ENCODE results near the gene RAPGEFL1. TPM values are rescaled to one million over a fixed set of nuclear protein-coding genes. Genes with fewer than 3 reads are reported as not detected.
"Not testable (repeated sequence)": the region's sequence is repeated elsewhere in the genome, so short reads cannot be mapped to it uniquely, and the experiment has no call there.

Gene RAPGEFL1, protein sequence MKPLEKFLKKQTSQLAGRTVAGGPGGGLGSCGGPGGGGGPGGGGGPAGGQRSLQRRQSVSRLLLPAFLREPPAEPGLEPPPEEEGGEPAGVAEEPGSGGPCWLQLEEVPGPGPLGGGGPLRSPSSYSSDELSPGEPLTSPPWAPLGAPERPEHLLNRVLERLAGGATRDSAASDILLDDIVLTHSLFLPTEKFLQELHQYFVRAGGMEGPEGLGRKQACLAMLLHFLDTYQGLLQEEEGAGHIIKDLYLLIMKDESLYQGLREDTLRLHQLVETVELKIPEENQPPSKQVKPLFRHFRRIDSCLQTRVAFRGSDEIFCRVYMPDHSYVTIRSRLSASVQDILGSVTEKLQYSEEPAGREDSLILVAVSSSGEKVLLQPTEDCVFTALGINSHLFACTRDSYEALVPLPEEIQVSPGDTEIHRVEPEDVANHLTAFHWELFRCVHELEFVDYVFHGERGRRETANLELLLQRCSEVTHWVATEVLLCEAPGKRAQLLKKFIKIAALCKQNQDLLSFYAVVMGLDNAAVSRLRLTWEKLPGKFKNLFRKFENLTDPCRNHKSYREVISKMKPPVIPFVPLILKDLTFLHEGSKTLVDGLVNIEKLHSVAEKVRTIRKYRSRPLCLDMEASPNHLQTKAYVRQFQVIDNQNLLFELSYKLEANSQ
- total RNA-seq (10 to 100 TPM; 13.9 to 16.6 TPM), polyA plus RNA-seq (1 to 10 TPM; 6.4 to 8.5 TPM)
- long read RNA-seq, donor 1, partial matches to known transcripts = 1 of 3 reads
- long read RNA-seq, donor 1, other reads (novel, unspliced or antisense) = 2 of 3 reads
- long read RNA-seq, donor 2 = 0 reads

DNA sequence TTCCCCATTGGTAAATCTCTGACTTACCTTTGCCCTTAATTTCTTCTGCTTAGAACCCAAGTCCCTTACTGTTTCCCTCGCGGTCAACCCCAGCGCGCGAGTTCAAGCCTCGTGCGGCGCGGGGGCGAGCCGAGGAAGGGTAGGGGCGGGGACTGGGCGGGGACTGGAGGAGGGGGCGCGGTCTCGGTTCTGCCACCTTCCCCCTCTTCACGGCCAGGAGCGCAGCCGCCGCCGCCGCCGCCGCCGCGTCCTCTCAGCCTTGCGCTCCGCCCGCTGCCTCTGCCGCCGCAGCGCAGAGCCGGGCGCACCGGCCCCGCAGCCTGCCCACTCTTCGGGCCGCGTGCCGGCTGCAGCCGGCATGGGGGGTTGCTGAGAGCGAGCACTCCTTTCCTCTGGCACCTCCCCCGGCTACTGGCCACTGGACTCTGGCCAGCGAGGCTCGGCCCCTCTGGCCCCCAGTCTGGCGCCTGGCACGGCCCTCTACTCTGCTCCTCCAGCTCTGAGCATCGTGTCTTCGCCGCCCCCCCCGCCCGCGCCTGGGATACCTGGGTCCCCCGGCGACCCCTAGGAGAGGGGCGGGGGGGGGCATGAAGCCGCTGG, at the start of gene RAPGEFL1:
TSS of gene RAPGEFL1 (plus strand) at position 196 of the 600 bp plus-strand sequence. CDS start at position 588, 392 bp downstream.
- intact Hi-C loops (cut with DNase I) = no loop called here
- ATAC-seq (ENCODE audit: low FRiP score) = peak; percentile 83
- peak; percentile 86 to 94 for DNase-seq
- H3K27ac ChIP-seq (ENCODE audit: low read depth in 1 of 2, low read length in 2 of 2) = no peak within 1 kb of the TSS
- peak within 1 kb of the TSS; percentile 25 to 28 for H3K4me3 ChIP-seq (ENCODE audit: low read length in 2 of 2)
- no peaks in the 10 kb centered on the region for H3K9me3 ChIP-seq (ENCODE audit: control insufficient read depth, low read length)
- WGBS, 2 donors = 1% methylated on average over 47 to 57 of the region's 57 CpGs
- no peaks in the 10 kb centered on the region for H3K27me3 ChIP-seq (ENCODE audit: control insufficient read depth in 1 of 2, insufficient read depth in 2 of 2, low read length in 1 of 2)
- no peaks in the 10 kb centered on the region for H3K4me1 ChIP-seq (ENCODE audit: control insufficient read depth in 1 of 2, insufficient read depth in 2 of 2, low read length in 2 of 2)
- peaks cover 0 to 2% of the 10 kb centered on the region in 2 donors for H3K36me3 ChIP-seq (ENCODE audit: control insufficient read depth in 1 of 2, insufficient read depth in 2 of 2, low read length in 1 of 2)

DNA sequence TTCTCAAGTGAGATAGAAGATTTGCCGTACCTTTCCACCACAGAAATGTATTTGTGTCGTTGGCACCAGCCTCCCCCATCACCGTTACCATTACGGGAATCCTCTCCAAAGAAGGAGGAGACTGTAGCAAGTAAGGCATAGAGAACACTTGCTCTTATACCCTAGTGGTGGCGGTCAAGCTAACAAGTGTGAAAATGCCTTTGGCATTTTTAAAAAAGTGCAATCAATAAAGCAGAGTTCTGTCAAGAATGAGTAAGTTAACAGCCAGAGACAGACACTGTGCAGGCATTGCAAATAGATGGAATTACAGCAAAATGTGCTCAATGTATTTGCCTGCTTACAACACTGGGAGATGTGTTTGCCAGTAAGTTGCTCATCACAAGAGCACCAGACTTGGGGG, 47.8 kb upstream of the RAPGEFL1 start:
- Histone ChIP-seq H3K4me3 (ENCODE audit: low read length in 2 of 2) (no peak overlapping the region), H3K4me1 (ENCODE audit: control insufficient read depth in 1 of 2, insufficient read depth in 2 of 2, low read length in 2 of 2) (no peaks in the 10 kb centered on the region), H3K36me3 (ENCODE audit: control insufficient read depth in 1 of 2, insufficient read depth in 2 of 2, low read length in 1 of 2) (peaks cover 0 to 15% of the 10 kb centered on the region in 2 donors), H3K9me3 (ENCODE audit: control insufficient read depth, low read length) (no peaks in the 10 kb centered on the region), H3K27me3 (ENCODE audit: control insufficient read depth in 1 of 2, insufficient read depth in 2 of 2, low read length in 1 of 2) (no peaks in the 10 kb centered on the region), H3K27ac (ENCODE audit: low read depth in 1 of 2, low read length in 2 of 2) (no peak overlapping the region)
- DNase-seq (no peak), ATAC-seq (ENCODE audit: low FRiP score) (no peak)
- WGBS, 2 donors = 58 to 59% methylated on average over 5 of the region's 5 CpGs
- intact Hi-C loops (cut with DNase I) = no loop called here

DNA sequence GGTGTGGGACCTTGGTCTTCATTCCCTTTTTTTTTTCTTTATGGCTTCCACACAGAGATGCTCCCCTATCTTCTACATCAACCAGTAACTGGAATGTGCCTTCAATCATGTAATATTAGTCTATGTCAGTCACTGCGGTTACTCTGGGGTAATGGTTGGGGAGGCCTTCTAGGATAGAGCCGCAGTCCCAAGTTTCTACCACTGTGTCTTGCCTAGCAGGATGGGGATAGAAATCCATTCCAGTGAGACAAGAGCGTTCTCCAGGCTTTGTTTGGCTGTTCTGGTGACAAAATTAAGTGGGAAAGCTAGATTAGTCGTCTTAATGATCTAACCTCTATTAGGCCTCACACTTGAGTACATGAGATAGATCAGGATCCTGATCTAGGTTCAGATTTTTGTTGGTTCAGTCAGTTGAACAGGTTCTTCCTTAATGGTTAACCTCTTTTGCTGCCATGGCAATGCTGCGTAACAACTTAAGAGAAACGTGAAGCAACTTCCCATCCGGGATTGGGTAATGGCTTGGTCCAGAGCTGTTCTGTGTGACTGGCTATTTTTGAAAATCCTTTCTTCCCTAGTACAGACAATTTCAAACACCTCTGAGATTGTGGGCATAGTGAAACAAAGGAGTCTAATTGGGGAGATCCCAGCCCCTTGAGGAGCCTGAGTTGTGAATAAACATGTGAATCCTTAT, 46.8 kb upstream of the RAPGEFL1 start:
- Histone ChIP-seq H3K4me1 (ENCODE audit: control insufficient read depth in 1 of 2, insufficient read depth in 2 of 2, low read length in 2 of 2) (no peaks in the 10 kb centered on the region), H3K36me3 (ENCODE audit: control insufficient read depth in 1 of 2, insufficient read depth in 2 of 2, low read length in 1 of 2) (peaks cover 0 to 15% of the 10 kb centered on the region in 2 donors), H3K27me3 (ENCODE audit: control insufficient read depth in 1 of 2, insufficient read depth in 2 of 2, low read length in 1 of 2) (no peaks in the 10 kb centered on the region), H3K9me3 (ENCODE audit: control insufficient read depth, low read length) (no peaks in the 10 kb centered on the region), H3K27ac (ENCODE audit: low read depth in 1 of 2, low read length in 2 of 2) (no peak overlapping the region), H3K4me3 (ENCODE audit: low read length in 2 of 2) (no peak overlapping the region)
- DNase-seq (peak in 1 of 2 donors; percentile 59), ATAC-seq (ENCODE audit: low FRiP score) (no peak)
- WGBS, 2 donors = 75 to 77% methylated on average over 7 of the region's 7 CpGs
- intact Hi-C loops (cut with DNase I) = no loop called here

DNA sequence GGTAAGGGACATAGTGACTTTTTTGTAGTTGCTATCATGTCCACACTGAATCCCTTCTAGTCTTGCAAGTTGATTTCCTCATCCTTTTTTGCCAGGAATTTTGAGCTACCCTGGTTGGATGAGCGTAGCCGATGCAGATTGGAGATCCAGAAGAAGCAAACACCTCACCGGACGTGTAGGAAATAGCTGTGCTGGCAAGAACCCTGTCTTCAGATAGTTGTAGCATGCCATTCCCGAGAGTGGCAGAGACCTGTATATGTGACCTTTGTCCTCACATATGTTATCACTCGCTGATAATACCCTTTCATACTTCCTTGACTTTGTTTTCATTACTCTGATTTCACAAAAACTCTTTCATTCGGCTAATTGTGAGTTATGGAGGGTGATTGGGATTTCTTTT, 43.1 kb upstream of the RAPGEFL1 start:
- 47 to 52% methylated on average over 7 of the region's 7 CpGs for WGBS, 2 donors
- Histone ChIP-seq H3K27me3 (ENCODE audit: control insufficient read depth in 1 of 2, insufficient read depth in 2 of 2, low read length in 1 of 2) (no peaks in the 10 kb centered on the region), H3K36me3 (ENCODE audit: control insufficient read depth in 1 of 2, insufficient read depth in 2 of 2, low read length in 1 of 2) (peaks cover 0 to 10% of the 10 kb centered on the region in 2 donors), H3K4me3 (ENCODE audit: low read length in 2 of 2) (no peak overlapping the region), H3K4me1 (ENCODE audit: control insufficient read depth in 1 of 2, insufficient read depth in 2 of 2, low read length in 2 of 2) (no peaks in the 10 kb centered on the region), H3K9me3 (ENCODE audit: control insufficient read depth, low read length) (no peaks in the 10 kb centered on the region), H3K27ac (ENCODE audit: low read depth in 1 of 2, low read length in 2 of 2) (peak overlapping the region in 1 of 2 donors; percentile 28)
- no peak for ATAC-seq (ENCODE audit: low FRiP score)
- DNase-seq = no peak
- intact Hi-C loops (cut with DNase I) = no loop called here

DNA sequence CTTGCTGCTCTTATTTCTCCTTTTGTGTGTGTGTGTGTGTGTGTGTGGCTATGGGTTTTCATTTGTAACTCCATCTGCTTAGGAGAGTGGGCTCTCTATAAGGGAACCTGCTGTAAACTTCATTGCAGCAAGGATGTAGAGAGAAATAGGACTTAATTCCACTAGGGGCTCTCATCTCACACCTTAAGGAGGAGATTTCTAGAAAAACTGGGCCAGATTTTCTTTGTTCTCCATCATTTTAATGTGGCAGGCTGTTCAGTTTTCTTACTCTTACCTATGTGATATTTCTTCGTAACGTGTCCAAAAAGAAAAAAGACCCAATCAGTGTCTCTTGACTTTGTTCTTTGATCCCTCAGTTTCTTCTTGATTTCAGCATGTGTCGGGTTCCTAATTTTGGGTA, 41.5 kb upstream of the RAPGEFL1 start:
- Histone ChIP-seq H3K27ac (ENCODE audit: low read depth in 1 of 2, low read length in 2 of 2) (no peak overlapping the region), H3K9me3 (ENCODE audit: control insufficient read depth, low read length) (no peaks in the 10 kb centered on the region), H3K4me3 (ENCODE audit: low read length in 2 of 2) (no peak overlapping the region), H3K36me3 (ENCODE audit: control insufficient read depth in 1 of 2, insufficient read depth in 2 of 2, low read length in 1 of 2) (peaks cover 0 to 6% of the 10 kb centered on the region in 2 donors), H3K4me1 (ENCODE audit: control insufficient read depth in 1 of 2, insufficient read depth in 2 of 2, low read length in 2 of 2) (no peaks in the 10 kb centered on the region), H3K27me3 (ENCODE audit: control insufficient read depth in 1 of 2, insufficient read depth in 2 of 2, low read length in 1 of 2) (no peaks in the 10 kb centered on the region)
- no peak for DNase-seq
- intact Hi-C loops (cut with DNase I) = no loop called here
- WGBS, 2 donors = 81 to 89% methylated on average over 3 of the region's 3 CpGs
- no peak for ATAC-seq (ENCODE audit: low FRiP score)

DNA sequence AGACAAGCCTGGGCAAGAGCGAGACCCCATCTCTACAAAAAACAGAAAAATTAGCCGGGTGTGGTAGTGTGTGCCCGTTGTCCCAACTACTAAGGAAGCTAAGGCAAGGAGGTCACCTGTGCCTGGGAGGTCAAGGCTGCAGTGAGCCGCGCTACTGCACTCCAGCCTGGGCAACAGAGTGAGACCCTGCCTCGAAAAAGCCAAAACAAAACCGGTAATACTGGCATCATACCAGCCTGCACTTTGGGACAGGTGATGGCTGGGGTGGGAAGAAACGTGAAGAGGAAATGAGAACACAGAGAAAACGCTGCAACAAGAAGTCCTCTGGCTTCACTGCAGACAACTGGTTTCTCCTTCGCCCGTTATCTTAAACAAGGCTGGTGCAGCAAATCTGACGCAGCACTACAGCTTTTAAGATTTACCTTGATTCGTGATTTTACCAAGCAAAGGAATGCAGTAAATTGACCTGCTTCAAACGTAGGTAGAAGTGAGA, 37.7 kb upstream of the RAPGEFL1 start:
- peak overlapping the region; percentile 9 to 78 for H3K4me3 ChIP-seq (ENCODE audit: low read length in 2 of 2)
- ATAC-seq (ENCODE audit: low FRiP score) (peak; percentile 8), DNase-seq (no peak)
- H3K36me3 ChIP-seq (ENCODE audit: control insufficient read depth in 1 of 2, insufficient read depth in 2 of 2, low read length in 1 of 2) = no peaks in the 10 kb centered on the region
- no peaks in the 10 kb centered on the region for H3K9me3 ChIP-seq (ENCODE audit: control insufficient read depth, low read length)
- H3K27ac ChIP-seq (ENCODE audit: low read depth in 1 of 2, low read length in 2 of 2) = peak overlapping the region; percentile 16 to 100
- H3K4me1 ChIP-seq (ENCODE audit: control insufficient read depth in 1 of 2, insufficient read depth in 2 of 2, low read length in 2 of 2) = peaks cover 0 to 2% of the 10 kb centered on the region in 2 donors
- no peaks in the 10 kb centered on the region for H3K27me3 ChIP-seq (ENCODE audit: control insufficient read depth in 1 of 2, insufficient read depth in 2 of 2, low read length in 1 of 2)
- 3% methylated on average over 14 of the region's 14 CpGs for WGBS, 2 donors
- intact Hi-C loops (cut with DNase I) = loop anchor here in 1 of 2 donors (2.0 kb wide), 1 partner anchor 17 kb away; no protein-coding TSS in a partner anchor

DNA sequence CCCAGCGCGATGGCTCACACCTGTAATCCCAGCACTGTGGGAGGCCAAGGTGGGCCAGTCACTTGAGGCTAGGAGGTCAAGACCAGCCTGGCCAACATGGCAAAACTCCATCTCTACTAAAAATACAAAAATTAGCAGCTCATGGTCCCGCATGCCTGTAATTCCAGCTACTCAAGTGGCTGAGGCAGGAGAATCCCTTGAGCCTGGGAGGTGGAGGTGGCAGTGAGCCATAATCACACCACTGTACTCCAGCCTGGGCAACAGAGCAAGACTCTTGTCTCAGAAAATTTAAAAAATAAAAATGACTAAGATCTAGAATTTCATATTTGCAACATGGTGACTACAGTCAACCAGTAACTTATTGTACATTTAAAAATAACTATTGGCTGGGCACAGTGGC, 34.1 kb upstream of the RAPGEFL1 start:
- H3K4me1 ChIP-seq (ENCODE audit: control insufficient read depth in 1 of 2, insufficient read depth in 2 of 2, low read length in 2 of 2); H3K36me3 ChIP-seq (ENCODE audit: control insufficient read depth in 1 of 2, insufficient read depth in 2 of 2, low read length in 1 of 2); H3K27ac ChIP-seq (ENCODE audit: low read depth in 1 of 2, low read length in 2 of 2); H3K9me3 ChIP-seq (ENCODE audit: control insufficient read depth, low read length); H3K27me3 ChIP-seq (ENCODE audit: control insufficient read depth in 1 of 2, insufficient read depth in 2 of 2, low read length in 1 of 2); H3K4me3 ChIP-seq (ENCODE audit: low read length in 2 of 2); ATAC-seq (ENCODE audit: low FRiP score); DNase-seq; intact Hi-C loops (cut with DNase I): not testable (repeated sequence)
- WGBS, 2 donors = 71 to 80% methylated on average over 3 of the region's 3 CpGs

DNA sequence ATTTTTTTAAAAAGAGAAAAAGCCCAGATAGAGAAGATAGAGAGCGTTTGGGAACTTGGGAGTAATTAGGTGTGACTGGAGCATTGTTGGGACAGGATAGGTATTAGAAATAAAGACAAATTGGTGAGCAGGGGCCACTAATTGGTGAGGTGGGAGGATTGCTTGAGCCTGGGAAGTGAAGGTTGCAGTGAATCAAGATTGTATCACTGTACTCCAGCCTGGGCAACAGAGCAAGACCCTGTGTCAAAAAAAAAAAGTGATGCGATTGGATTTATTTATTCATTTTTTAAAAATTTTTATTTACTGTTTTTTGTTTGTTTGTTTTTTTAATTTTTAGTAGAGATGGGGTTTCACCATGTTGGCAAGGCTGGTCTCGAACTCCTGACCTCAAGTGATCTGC, 31.8 kb upstream of the RAPGEFL1 start:
- H3K4me1 ChIP-seq (ENCODE audit: control insufficient read depth in 1 of 2, insufficient read depth in 2 of 2, low read length in 2 of 2) = peaks cover 0 to 2% of the 10 kb centered on the region in 2 donors
- 94 to 95% methylated on average over 3 of the region's 3 CpGs for WGBS, 2 donors
- no peaks in the 10 kb centered on the region for H3K36me3 ChIP-seq (ENCODE audit: control insufficient read depth in 1 of 2, insufficient read depth in 2 of 2, low read length in 1 of 2)

More for the DNA sequence above, 31.8 kb upstream of the RAPGEFL1 start:
- DNase-seq (no peak), ATAC-seq (ENCODE audit: low FRiP score) (no peak)
- Histone ChIP-seq H3K27me3 (ENCODE audit: control insufficient read depth in 1 of 2, insufficient read depth in 2 of 2, low read length in 1 of 2) (no peaks in the 10 kb centered on the region), H3K4me3 (ENCODE audit: low read length in 2 of 2) (no peak overlapping the region), H3K27ac (ENCODE audit: low read depth in 1 of 2, low read length in 2 of 2) (no peak overlapping the region), H3K9me3 (ENCODE audit: control insufficient read depth, low read length) (no peaks in the 10 kb centered on the region)
- intact Hi-C loops (cut with DNase I) = loop anchor here in 1 of 2 donors (5.0 kb wide), 1 partner anchor 33 kb away; no protein-coding TSS in a partner anchor

All from aorta (tissue), 5 donors.